Esophagus muscularis mucosa (tissue), 4 donors: ENCODE measurements around the gene AKR1E2.

ENCODE experiments used
- EP300 ChIP-seq: sonication (generic); formaldehyde crosslinking; IDR thresholded peaks from one replicate; pipeline ENCODE4 v1.6.1; 2017; ENCODE audit warnings: antibody characterized with exemption
- POLR2A ChIP-seq: fragments of 450-650 bp; IDR thresholded peaks from one replicate; pipeline ENCODE4 v1.6.1; 2017; ENCODE audit warnings: antibody characterized with exemption, moderate library complexity, mild to moderate bottlenecking, low read depth
- POLR2AphosphoS5 ChIP-seq, 2 donors: sonication (generic); formaldehyde crosslinking; IDR thresholded peaks; one replicate each; pipeline ENCODE4 v1.6.1; 2017; ENCODE audit warnings: antibody characterized with exemption in 2 of 2
- TF ChIP-seq, protein P1 (sequence below), 3 experiments: fragments of 200-600 bp in 2 of 3; fragments of 450-650 bp in 1 of 3; sonication (generic) in 2 of 3; IDR thresholded peaks; one replicate each; pipeline ENCODE4 v1.5.1; 2017 to 2019; ENCODE audit warnings: antibody characterized with exemption in 3 of 3, mild to moderate bottlenecking in 2 of 3, moderate library complexity in 1 of 3

DNA sequence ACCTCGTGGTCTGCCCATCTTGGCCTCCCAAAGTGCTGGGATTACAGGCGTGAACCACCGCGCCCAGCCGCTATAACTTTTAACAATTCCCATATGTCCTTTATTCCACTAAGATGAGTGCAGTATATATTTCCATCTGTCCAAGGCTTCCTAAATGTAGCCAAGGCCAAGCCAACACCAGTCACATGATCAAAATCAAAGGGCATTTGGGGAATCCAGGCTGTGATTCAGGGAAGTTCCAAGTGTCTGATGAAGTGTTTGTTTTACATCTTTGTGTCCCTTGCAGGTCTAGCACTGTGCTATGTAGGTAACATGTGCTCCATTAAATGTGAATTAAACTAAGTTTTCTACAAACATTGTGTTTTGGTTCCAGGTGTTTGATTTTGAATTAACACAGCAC is 20.8 kb downstream of the AKR1E2 start:
- TF ChIP-seq, protein P1, sequence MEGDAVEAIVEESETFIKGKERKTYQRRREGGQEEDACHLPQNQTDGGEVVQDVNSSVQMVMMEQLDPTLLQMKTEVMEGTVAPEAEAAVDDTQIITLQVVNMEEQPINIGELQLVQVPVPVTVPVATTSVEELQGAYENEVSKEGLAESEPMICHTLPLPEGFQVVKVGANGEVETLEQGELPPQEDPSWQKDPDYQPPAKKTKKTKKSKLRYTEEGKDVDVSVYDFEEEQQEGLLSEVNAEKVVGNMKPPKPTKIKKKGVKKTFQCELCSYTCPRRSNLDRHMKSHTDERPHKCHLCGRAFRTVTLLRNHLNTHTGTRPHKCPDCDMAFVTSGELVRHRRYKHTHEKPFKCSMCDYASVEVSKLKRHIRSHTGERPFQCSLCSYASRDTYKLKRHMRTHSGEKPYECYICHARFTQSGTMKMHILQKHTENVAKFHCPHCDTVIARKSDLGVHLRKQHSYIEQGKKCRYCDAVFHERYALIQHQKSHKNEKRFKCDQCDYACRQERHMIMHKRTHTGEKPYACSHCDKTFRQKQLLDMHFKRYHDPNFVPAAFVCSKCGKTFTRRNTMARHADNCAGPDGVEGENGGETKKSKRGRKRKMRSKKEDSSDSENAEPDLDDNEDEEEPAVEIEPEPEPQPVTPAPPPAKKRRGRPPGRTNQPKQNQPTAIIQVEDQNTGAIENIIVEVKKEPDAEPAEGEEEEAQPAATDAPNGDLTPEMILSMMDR (IDR thresholded peaks at IDR 0.05): no peak
- TF ChIP-seq POLR2AphosphoS5 (IDR thresholded peaks at IDR 0.05) (no peak), POLR2A (no peak), EP300 (no peak)
